HFFc6 (cell line): Measurements from ENCODE around the gene DPT. TPM values are rescaled to one million over a fixed set of nuclear protein-coding genes. Genes with fewer than 3 reads are reported as not detected.

ENCODE experiments used
- DNase-seq: peaks from one replicate; pipeline ENCODE4 v3.0.0-alpha.2; 2018
- H3K27ac Mint-ChIP-seq: 2 replicates; pipeline ENCODE4 v1.8.0; 2020; ENCODE audit warnings: mild to moderate bottlenecking, mixed read lengths
- H3K27me3 Mint-ChIP-seq: 2 replicates; pipeline ENCODE4 v1.8.0; 2021; ENCODE audit warnings: mild to moderate bottlenecking, moderate library complexity, mixed read lengths; ENCODE audit not compliant: insufficient read depth
- H3K36me3 Mint-ChIP-seq: 2 replicates; pipeline ENCODE4 v1.8.0; 2021; ENCODE audit warnings: low read depth, mixed read lengths
- H3K4me1 Mint-ChIP-seq: 2 replicates; pipeline ENCODE4 v1.8.0; 2020; ENCODE audit warnings: low read depth, mixed read lengths
- H3K4me3 Mint-ChIP-seq: 2 replicates; pipeline ENCODE4 v1.8.0; 2020; ENCODE audit warnings: mild to moderate bottlenecking, moderate library complexity, mixed read lengths
- H3K9me3 Mint-ChIP-seq: 2 replicates; pipeline ENCODE4 v1.8.0; 2020; ENCODE audit warnings: mild to moderate bottlenecking, mixed read lengths
- total RNA-seq, 6 experiments: library from RNA; stranded (reverse); fragmentation: NEBNext Ultra II Directional; extraction: Animal tissue kit (Norgen Biotek cat#: 25700); gene quantifications; 2 replicates in 1 of 6; 3 replicates in 5 of 6; pipeline ENCODE4 v1.2.3, GENCODE V29; 2021
- TF ChIP-seq, protein P1 (sequence below): fragments of 200-600 bp; sonication (generic); IDR thresholded peaks from 2 replicates; pipeline ENCODE4 v1.5.0; 2021; ENCODE audit warnings: antibody characterized with exemption, mild to moderate bottlenecking

DPT gene
- total RNA-seq, 6 experiments from 2014 or later, result not detected

DNA sequence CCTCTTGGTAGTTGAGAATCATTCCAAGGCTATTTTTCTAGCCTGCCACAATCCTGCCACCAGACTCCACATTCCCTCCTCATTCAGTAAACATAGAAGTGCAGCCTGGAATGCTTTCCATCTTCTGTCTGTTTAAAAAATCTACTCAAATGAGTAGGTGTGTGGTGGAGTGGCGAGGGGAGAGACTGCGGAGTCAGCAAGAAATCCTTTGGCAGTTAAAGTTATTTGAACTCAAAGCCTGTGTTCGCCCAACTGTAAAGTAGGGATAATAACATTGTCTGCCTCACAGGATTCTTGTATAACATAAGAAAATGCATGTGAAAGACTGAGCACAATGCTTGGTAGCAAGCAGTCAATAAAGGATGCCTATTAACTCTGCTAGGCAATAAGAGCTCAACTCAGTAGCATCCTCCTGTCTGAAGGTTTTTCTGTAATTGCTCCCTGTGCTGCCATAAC is 22.2 kb upstream of the DPT start:
- Mint-ChIP-seq H3K4me3 (no peak overlapping the region), H3K9me3 (peaks cover 4% of the 10 kb centered on the region), H3K27ac (no peak overlapping the region), H3K36me3 (no peaks in the 10 kb centered on the region), H3K27me3 (peaks cover 3% of the 10 kb centered on the region; the same call in 1 of the 2 replicates), H3K4me1 (no peaks in the 10 kb centered on the region)
- DNase-seq, result no peak
- TF ChIP-seq, protein P1, sequence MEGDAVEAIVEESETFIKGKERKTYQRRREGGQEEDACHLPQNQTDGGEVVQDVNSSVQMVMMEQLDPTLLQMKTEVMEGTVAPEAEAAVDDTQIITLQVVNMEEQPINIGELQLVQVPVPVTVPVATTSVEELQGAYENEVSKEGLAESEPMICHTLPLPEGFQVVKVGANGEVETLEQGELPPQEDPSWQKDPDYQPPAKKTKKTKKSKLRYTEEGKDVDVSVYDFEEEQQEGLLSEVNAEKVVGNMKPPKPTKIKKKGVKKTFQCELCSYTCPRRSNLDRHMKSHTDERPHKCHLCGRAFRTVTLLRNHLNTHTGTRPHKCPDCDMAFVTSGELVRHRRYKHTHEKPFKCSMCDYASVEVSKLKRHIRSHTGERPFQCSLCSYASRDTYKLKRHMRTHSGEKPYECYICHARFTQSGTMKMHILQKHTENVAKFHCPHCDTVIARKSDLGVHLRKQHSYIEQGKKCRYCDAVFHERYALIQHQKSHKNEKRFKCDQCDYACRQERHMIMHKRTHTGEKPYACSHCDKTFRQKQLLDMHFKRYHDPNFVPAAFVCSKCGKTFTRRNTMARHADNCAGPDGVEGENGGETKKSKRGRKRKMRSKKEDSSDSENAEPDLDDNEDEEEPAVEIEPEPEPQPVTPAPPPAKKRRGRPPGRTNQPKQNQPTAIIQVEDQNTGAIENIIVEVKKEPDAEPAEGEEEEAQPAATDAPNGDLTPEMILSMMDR, result no peak

DNA sequence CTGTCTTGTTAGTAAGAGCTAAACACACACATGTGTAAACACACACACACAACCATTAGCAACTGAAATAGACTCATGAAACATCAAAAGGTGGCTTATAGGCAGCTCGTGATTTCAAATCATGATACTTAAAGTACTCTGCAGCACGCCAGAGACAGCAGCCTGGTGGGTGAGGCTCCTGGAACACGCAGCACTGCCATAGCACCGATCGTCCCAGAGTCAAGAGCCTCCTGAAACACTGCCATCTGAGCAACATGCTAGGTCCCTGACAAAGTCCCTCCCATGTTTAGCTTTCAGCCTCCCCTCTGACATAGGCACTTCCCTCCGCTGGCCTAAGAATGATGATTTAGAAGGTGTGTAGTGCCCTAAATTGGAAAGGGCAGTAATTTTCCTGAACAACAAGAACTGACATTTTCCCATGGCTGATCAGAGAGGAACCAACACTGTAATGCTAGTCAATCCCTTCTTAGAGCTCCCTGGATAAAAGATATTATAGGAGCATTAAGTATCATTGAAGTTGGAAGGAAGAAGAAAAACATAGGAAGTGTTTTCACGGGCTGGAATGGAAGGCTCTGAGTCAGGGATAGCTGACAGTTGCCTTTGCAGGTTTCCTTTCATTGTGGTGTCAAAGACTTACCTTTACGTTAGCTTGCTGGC is 14.1 kb upstream of the DPT start:
- H3K27ac Mint-ChIP-seq, result no peak overlapping the region
- DNase-seq, result no peak
- peaks cover 6% of the 10 kb centered on the region; the same call in 1 of the 2 replicates for H3K9me3 Mint-ChIP-seq
- H3K36me3 Mint-ChIP-seq, result no peaks in the 10 kb centered on the region
- no peak overlapping the region for H3K4me3 Mint-ChIP-seq
- H3K27me3 Mint-ChIP-seq, result no peaks in the 10 kb centered on the region
- H3K4me1 Mint-ChIP-seq, result no peaks in the 10 kb centered on the region
- TF ChIP-seq, protein P1, result no peak

DNA sequence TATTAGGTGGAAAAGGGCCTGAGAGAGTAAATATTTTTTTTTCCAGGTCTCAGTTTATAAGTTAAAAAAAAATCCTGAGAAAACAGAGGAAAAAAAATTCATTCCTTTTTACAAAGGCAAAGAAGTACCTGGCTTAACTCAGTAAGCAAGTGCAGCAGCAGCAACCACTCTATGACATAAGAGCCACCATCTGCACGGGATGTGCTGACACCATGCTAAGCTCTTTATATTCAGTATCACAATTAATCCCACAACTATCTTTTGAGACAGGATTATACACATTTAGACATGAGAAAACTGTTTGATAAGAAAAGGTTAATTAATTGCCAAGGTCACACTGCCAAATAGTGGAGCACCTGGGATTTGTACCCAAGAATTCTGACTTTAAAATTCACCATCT is 13.4 kb upstream of the DPT start:
- no peak overlapping the region for H3K4me3 Mint-ChIP-seq
- TF ChIP-seq, protein P1, result no peak
- H3K4me1 Mint-ChIP-seq, result no peaks in the 10 kb centered on the region
- no peak for DNase-seq
- peaks cover 6% of the 10 kb centered on the region; the same call in 1 of the 2 replicates for H3K9me3 Mint-ChIP-seq
- no peak overlapping the region for H3K27ac Mint-ChIP-seq
- H3K36me3 Mint-ChIP-seq, result no peaks in the 10 kb centered on the region
- no peaks in the 10 kb centered on the region for H3K27me3 Mint-ChIP-seq

DNA sequence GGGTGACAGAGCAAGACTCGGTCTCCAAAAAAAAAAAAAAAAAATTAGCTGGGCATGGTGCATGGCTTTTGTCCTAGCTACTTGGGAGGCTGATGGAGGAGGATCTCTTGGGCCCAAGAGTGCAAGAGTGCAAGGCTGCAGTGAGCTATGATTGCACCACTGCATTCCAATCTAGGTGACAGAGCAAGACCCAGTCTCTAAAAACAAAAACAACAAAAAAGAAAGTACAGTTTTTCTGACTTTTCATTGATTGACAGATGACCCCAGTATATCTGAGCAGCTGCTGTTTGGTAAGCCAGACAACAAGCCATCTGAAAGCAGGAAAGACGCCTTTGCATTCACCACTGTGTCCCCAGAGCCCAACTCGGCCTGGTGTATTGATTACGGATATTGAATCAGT is 10.9 kb upstream of the DPT start:
- H3K27me3 Mint-ChIP-seq, result no peaks in the 10 kb centered on the region

DNA sequence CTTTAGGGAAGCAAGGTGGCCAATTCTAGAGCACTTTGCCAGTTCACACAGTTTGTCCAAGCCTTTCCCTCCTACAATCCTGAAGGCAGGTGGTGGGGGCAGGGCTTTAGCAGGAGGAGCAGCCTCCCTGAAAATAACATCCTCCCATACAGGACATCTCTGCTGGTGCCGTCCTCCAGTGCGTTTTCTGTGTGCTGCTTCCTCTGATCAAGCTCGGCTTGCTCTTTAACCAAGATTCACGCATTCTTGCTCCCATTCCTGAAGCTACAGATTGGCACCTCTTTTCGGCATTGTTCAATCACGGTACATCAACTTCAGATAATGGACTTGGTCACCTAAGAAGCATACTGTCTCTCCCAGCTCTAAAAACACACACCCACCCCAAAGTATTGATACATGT is 7.5 kb upstream of the DPT start:
- Mint-ChIP-seq H3K27ac (no peak overlapping the region), H3K27me3 (0 out of 2 replicates have a peak, but pooled peaks cover 3% of the 10 kb centered on the region), H3K4me1 (no peaks in the 10 kb centered on the region), H3K4me3 (no peak overlapping the region), H3K9me3 (peaks cover 6% of the 10 kb centered on the region; the same call in 1 of the 2 replicates), H3K36me3 (no peaks in the 10 kb centered on the region)
- no peak for DNase-seq
- TF ChIP-seq, protein P1, result no peak

More for the DNA sequence above, 10.9 kb upstream of the DPT start:
- Mint-ChIP-seq H3K36me3 (no peaks in the 10 kb centered on the region), H3K9me3 (peaks cover 6% of the 10 kb centered on the region; the same call in 1 of the 2 replicates), H3K4me1 (no peaks in the 10 kb centered on the region), H3K4me3 (no peak overlapping the region), H3K27ac (no peak overlapping the region)
- no peak for DNase-seq
- TF ChIP-seq, protein P1, result no peak
